Cardiac fibroblast (primary cell): ENCODE measurements around the gene RIOX2.

ENCODE experiments used
- DNase-seq, 2 donors: peaks; one replicate each; pipeline versions ENCODE4 v3.0.0 to v3.0.0-alpha.2; 2010; ENCODE audit warnings: low read depth in 2 of 2
- H3K4me3 ChIP-seq, 2 donors: replicated peaks in 1 of 2; 1 replicate in 1 of 2; 2 replicates in 1 of 2; pipeline ENCODE4 v1.5.1; 2011; ENCODE audit warnings: low read depth in 2 of 2, low read length in 2 of 2, mild to moderate bottlenecking in 2 of 2, moderate library complexity in 1 of 2
- TF ChIP-seq, protein P1 (sequence below): IDR thresholded peaks from one replicate; pipeline ENCODE4 v1.5.1; 2011; ENCODE audit warnings: low read depth, mild to moderate bottlenecking, low read length, inconsistent platforms

Gene RIOX2

DNA sequence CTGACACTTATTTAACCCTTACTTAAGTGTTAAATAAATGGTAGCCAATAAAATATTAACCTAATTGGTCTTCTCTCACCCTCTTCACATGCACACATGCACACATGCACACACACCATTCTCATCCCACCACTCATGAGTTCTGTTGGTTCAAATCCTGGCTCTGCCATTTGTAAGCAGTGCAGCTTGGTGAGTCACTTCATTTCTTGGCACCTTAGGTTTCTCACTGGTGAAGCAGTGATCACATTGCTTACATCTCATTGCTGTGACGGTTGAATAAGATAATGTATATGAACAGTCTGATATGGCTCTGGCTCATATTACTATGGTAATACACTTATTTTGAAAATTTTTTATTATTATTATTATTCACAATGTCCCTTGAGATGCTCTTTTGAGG, 33.8 kb downstream of the RIOX2 start:
- DNase-seq: peak; percentile 14 to 38
- TF ChIP-seq, protein P1, sequence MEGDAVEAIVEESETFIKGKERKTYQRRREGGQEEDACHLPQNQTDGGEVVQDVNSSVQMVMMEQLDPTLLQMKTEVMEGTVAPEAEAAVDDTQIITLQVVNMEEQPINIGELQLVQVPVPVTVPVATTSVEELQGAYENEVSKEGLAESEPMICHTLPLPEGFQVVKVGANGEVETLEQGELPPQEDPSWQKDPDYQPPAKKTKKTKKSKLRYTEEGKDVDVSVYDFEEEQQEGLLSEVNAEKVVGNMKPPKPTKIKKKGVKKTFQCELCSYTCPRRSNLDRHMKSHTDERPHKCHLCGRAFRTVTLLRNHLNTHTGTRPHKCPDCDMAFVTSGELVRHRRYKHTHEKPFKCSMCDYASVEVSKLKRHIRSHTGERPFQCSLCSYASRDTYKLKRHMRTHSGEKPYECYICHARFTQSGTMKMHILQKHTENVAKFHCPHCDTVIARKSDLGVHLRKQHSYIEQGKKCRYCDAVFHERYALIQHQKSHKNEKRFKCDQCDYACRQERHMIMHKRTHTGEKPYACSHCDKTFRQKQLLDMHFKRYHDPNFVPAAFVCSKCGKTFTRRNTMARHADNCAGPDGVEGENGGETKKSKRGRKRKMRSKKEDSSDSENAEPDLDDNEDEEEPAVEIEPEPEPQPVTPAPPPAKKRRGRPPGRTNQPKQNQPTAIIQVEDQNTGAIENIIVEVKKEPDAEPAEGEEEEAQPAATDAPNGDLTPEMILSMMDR: no peak
- H3K4me3 ChIP-seq: no peak overlapping the region

DNA sequence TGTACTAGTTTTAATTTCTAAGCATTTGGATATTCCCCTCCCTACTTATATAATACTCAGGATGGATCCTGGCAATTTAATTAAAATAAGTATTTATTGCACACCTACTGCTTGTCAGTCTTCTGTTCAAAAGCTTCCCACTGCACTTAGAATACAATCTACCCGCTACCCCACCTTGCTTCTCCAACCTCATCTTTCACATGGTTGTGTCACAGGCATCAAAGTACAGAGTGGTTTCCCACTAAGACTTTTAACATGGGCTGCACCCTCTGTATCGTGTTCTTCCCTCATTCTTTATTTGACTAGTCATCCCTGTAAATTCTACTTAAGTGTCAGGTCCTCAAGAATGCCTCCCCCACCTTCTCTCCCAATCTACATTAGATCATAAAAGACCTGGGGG, 35.0 kb downstream of the RIOX2 start:
- no peak overlapping the region for H3K4me3 ChIP-seq
- TF ChIP-seq, protein P1: no peak
- no peak for DNase-seq

DNA sequence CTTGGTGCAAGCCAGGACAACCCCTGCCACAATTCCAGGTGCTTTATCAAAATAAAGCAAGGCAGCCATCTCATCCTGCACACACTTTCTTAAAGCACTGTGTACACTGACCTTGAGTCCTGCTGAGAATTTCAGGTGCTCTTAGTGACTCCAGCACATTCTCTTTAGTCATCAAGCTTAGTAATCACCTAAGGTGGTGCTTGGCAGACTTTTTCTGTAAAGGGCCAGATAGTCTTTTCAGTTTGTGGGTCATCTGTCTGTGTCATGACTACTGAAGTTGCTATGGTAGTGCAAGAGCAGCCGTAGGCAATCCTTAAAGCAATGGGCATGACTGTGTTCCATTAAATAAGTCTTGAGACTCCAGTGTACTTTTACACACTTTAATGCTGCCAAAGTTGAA, 36.4 kb downstream of the RIOX2 start:
- TF ChIP-seq, protein P1: no peak
- H3K4me3 ChIP-seq: no peak overlapping the region
- no peak for DNase-seq

DNA sequence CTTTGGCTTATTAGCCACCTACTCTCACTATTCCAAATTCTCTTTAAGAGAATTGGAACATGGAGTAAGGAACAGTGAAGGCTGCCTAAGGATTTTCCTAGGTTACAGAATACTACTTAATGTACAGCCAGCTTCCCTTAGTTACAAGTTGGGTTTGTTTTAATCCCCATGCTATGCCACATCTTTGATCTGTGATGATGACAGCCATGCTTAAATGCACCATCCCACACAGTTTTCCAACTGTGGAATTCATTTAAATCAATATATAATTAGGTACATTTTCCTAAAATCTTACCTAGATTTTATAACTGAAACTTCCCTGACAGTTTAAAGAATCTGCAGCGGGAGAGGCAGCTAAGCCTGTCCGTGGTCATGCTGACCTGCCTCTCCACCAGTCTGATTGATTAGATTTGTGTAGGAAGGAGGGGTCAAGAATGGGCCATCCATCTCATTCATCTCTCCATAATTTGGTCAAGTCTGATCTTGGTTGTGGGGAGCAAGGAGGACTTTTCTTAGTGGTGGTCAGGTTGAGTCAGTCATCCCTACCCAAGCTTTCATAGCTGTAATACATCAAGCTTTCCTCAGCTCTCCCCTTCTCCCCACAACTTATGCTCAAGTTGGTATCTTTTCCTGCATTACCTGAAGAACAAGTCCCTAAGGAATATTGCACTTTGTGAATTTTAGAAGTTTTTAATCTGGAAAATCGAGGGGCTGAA, 37.1 kb downstream of the RIOX2 start:
- TF ChIP-seq, protein P1: no peak
- DNase-seq: no peak
- no peak overlapping the region for H3K4me3 ChIP-seq

DNA sequence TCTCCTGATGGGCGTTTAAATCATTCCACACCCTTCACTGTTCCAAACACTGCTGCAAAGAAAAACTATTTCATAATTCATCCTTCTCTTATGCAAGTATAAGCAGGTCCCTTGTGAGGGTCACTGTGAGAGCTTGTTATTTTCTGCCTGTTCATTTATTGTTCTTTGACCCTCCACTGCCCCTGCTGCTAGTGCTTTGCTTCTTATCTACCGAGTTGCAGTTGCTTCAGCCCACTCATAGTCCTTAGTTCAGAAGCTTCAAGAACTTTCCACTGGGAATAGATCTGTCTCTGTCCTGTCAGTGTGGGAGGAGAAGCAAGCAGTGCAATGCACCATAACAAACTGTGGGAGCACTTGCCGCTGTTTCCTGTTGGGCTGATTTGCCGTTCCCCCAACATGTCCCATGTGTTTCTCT, 39.8 kb downstream of the RIOX2 start:
- H3K4me3 ChIP-seq: no peak overlapping the region
- peak; percentile 8 to 66 for DNase-seq
- TF ChIP-seq, protein P1: no peak

DNA sequence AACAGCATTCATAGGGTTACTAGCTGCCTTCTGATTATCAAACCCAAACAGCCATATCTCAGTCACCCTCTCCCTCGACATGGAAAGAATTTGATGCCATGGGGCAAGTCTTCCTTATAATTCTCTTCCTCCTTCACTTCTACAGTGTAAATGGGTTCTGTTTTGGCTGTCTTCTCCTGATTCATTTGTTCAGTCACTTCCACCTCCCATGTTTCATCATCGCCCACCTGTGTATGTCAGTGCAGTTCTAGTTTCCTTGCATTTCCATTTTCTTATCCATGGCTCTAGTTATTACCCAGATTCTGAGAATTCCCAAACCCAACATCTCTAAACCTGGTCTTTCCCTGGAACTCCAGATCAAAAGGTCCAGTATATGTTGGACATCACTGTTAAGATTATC, 41.0 kb downstream of the RIOX2 start:
- no peak overlapping the region for H3K4me3 ChIP-seq
- TF ChIP-seq, protein P1: no peak
- no peak for DNase-seq

DNA sequence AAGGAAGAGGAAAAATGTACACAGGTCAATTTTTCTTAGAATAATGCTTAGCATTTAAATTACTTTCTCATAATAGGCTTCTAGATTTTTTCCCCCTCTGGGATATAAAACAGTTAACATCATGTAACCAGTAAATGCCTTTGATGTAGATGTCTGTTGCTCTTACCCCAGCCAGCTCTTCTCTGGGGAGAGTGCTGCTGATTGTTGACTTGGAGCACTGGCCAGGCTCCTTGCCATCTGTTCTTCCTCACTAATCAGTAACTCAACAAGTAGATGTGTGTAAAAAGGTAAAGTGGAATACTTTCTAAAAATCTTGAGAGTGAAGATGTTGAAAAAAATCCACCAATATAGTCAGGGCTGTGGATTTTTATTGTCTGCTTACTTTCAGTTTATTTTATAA, 42.2 kb downstream of the RIOX2 start:
- no peak for DNase-seq
- H3K4me3 ChIP-seq: no peak overlapping the region
- TF ChIP-seq, protein P1: no peak
